Fibroblast of skin of right biceps (primary cell): Measurements from ENCODE around the gene EMC9.

Experiments
- DNase-seq: peaks from one replicate; pipeline ENCODE4 v3.0.0-alpha.2; 2013

EMC9 gene, protein sequence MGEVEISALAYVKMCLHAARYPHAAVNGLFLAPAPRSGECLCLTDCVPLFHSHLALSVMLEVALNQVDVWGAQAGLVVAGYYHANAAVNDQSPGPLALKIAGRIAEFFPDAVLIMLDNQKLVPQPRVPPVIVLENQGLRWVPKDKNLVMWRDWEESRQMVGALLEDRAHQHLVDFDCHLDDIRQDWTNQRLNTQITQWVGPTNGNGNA

DNA sequence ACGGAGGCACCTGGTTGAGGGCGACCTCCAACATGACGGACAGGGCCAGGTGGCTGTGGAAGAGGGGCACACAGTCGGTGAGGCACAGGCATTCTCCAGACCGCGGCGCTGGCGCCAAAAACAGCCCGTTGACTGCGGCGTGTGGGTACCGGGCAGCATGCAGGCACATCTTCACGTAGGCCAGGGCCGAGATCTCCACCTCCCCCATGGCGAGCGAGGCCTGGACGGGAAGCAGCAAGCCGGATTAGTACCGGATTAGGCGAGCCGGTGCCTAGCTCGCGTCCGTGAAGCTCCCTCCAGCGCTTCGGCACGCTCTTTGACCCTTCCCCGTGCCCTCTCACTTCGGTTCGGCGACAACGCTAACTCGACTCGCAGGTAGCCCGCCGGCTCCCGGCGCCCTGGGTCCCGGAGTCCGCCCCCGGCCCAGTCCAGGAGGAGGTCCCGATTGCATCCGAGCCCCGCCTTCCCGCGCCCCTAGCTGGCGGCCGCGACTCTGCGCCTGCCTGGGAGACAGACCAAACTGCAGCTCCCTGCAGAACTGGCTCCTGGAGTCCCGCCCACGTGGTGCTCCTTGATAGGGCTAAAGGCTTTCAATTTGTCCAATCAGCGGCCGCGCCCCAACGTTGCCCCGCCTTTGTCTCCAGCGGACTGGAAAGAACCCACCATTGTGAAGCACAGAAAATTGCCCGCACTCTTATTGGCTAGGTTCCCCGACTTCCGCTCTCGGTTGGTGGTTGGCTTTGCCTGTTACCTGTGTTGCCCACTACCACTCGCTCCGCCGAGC, at the start of gene EMC9:
Gene EMC9, minus strand, starts transcription at position 495 of the 784 bp plus-strand sequence. Its CDS starts 287 bp downstream, at position 208.
- peak; percentile 100 for DNase-seq

DNA sequence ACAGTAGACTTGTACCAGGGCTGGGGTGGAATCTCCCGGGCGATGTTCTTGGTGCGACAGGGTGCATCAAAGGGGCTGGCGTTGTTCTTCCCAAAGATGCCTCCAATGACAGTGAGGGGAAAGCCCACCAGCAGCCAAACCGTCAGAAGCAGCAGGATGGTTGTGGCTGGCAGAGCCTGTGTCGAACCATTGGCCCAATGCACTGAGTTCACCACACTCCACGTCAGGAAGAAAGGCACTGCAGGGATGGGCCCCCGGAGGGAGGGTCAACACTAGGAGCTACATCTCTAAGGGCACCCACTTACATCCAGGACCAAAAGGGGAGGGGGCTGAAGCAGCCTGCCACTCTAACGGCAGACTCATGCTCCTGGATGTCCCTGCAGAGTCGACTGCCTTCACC, 49.0 kb upstream of the EMC9 start:
- DNase-seq, result no peak

DNA sequence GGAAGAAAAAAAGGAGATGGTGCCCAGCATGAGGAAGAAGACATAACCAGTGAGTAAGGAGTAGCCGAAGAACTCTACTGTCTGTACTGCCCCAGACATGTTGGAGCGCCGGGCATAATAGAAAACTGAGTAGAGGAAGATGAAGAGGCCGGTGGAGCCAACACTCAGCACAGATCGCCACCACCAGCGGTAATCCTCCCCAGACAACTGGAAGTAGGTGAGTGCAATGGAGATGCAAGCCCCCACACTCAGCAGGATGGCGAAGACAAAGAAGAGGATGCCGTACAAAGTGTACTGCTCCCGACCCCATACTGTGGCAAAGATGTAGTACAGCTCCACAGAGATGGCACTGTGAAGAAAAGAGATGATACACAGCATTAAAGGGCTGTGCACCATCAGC, 48.1 kb upstream of the EMC9 start:
- no peak for DNase-seq

DNA sequence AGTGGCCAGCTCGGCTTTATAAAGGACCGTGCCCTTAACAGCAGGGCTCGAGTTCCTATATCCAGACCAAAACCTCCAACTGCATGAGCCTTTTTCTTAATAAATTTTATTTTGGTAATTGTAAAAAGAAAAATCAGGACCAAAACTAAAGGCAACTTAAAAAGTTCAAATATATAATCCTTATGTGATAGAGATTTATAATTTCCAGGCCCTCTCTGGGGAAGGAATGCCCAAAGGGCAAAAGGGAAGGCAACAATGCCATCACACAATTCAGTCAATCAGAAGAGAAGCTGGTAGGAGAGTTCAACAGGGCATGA, 47.6 kb upstream of the EMC9 start:
- no peak for DNase-seq

DNA sequence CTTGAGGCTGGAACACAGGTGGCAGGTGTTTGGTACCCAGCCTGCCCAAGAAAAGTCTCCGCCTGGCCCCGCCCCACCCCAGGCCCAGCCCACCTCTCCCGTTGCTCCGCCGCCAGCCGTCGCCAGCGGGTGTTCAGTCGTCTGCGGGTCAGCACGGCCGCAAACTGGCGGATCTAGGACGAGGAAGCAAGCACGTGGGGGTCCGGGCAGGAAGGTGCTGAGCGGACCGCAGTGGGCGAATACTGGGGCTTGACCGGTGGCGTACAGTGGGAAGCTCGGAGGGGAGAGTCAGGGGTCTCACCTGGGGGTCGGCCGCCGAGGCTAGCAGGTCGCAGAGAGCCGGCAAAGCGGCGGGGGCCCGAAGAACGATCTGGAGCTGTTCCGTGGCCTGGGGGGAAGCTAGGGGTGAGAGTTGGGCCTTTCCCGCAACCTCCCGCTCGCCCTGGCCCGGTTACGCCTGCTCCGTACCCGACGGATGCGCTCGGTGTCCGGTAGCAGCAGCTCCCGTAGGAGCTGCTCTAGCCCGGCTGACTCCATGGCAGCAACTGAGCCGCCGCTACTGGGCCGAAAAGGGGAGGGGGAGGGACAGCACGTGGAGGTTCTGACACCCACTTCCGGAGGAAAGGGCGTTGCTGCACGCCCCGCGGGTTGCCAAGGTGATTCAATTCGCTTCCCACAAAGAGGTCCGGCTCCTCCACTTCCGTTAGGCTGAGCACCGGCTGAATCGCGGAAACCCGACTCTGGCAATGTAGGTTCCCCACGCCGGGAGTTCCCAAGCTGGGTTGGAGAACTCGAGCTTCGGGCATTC, 47.1 kb upstream of the EMC9 start, which contains the start of gene IPO4:
Gene IPO4, minus strand, starts transcription at position 566 of the 808 bp plus-strand sequence. Its CDS starts 29 bp downstream, at position 537.
- peak; percentile 98 for DNase-seq

DNA sequence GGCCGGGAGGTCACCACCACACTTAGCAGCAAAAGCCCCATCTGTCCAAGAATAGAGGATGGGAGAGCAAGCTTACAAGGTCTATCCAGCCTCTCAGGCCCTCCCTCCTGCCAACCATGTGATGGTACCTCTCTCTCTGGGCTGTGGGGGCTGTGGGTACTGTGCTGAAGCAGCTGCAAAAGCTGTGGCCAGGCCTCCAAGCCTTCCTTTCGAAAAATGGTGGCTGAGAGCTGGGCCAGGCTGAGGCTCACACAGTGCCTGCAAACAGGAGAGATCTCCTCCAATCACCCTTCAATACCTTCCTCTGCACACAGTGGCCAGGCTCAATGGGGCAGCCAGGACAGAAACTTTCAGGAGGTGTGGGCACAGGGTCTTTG, 46.1 kb upstream of the EMC9 start:
- no peak for DNase-seq

DNA sequence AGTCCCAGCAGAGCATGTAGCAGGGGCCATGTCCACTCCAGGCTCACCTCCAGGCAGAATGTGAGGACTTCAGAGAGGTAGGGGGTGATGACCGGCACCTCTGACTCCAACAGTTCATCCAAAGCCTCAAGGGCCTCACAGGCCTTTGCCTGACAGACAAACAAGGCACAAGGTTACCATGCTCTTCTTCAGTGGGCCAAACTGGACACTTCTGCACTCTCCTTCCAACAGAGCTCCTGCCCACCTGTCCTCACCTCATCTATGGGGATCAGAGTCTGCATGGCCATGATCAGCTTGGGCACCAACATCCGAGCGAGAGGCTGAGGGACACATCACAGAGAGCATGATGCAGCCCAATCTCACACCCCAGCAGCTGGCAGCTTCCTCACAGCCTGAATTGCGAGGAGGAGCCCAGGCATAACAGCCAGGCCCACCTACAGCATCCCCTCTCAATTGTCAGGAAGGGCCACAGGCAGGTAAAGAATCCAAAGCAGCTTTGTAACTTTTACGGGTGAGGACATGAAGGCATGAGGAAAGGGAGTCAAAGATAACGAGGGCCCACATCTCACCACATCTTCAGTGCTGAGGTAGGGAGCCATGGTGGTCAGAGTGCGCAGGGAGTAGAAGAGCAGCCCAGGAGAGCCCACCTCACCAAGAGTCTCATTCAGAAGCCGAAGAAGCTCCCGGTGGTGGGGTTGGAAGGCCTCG, 45.6 kb upstream of the EMC9 start:
- DNase-seq, result no peak

DNA sequence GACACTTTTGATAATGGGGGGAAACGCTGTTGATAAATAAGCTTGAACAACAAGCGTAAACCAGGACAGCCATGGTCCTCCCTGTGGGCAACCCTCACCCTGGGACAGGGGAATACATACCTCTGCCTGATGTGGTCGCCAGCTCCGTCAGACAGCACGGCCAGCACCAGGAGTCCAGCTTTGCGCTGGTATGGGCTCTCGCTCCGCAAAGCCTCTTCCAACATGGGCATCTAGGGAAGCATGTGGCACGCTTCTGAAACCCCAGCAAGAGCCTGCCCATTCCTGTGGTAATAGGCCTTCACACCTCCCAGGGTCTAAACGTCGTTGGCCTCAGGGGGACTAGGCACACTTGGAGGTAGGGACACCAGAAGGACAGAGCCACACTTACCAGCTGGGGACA, 44.4 kb upstream of the EMC9 start:
- DNase-seq, result no peak

DNA sequence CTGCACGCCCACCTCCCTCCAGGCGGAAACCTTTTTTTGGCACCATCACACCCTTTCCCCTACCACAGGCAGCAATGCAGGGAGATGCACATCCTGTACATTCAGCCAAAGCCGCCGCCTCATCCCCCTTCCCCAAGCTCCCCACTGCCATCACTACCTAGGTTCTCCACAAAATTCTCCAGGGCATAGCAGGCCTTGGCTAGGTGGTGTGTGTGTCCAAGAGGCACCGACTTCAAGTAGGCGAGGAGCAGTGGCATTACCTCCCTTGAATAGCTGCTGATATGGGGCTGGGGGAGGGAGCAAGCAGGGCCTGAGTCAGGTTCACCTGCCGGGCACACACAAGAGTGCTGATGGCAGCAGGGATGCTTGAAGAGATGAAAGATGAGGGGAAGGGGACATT, 43.6 kb upstream of the EMC9 start:
- no peak for DNase-seq

DNA sequence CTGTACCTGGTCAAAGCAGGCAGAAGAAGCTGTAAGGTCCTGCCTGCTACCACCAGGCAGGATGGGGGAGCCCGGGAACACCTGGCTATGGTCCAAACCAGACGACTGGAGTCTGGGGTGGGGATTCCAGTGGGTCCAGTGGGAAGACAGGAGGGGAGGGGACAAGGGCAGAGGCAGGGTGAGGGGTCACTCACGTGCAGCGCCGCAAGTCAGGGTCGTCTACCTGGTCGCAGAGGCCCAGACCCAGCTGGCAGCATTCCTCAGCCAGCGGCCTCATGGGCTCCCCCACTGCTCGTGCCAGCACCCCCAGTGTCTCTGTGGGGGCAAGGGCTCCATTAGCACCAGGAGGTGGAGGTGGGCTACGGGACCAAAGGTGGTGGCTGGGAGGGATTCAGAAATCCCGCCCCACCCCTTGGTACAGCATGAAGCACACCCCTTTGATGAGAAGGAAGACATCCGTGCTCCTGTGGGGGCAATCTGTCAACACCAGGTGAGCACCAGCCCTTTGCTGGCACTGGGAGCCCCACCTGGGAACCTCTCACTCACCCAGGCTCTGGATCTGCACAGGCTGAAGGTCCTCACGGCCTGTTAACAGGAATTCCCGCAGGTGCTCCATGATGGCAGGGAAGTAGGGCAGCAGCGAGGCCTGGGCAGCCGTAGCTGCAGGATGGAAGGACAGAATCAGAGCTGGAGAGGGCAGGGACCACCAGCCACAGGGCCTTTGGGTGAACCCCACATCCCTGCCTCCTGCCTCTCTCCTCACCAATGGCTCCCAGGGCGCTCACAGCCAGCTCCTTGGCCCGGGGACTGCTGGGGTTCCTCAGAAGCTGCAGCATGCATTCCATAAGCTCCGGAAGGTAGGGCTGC, 42.9 kb upstream of the EMC9 start:
- DNase-seq, result no peak

DNA sequence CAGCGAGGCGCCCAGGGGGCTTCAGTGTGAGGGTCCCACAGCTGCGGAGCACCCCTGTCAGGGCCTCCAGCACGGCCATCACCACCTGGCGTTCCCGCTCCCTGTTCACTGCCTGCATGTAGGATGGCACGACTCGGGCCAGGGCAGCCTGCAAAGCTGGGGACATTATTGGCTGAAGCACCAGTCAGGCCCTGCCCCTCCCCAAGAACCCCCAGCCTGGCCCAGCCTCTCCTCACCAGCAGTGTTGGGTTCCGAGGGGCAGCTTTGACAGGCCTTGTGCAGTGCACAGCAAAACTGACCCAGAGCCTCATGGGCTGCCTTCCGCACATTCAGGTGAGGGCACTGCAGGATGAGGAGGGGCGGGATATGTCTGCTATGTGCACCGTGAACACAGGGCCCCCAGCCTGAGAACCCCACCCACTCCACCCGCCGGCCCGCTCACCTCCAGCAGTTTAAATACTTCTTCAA, 41.7 kb upstream of the EMC9 start:
- no peak for DNase-seq

DNA sequence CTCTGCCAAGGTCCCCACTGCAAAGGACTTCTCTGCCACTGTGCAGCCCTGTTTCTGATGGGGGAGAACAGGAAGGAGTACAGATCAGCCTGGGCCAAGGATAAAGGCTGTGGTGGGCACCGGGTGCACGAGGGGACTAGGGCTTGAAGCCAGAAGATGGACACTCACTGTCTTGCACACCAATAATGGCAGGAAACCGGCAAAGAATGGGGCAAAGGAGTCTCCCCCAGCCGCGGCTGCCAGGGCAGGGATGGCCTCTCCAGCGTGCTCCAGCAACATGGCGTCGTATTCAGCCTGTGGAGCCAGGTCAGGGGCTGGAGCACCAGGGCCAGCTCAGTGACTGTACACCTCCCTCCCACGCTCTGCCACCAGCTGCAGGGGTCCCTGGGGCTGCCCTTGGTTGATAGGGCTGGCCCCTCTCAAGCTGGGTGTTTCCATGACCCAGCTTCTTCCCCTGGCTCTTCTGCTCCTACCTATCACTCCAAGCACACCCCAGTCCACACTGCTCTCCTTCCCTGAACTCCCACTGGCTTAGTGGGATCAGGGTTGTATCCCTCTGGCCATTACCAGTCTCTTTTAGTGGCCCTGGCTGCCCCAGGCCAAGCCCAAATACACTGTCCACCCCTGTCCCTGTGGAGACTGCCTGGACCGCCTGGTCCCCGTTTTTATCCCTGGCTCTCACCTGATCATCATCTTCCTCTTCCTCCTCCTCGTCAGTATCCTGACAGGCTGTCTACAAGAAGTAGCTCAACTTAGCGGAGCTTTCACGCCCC, 40.9 kb upstream of the EMC9 start:
- no peak for DNase-seq

DNA sequence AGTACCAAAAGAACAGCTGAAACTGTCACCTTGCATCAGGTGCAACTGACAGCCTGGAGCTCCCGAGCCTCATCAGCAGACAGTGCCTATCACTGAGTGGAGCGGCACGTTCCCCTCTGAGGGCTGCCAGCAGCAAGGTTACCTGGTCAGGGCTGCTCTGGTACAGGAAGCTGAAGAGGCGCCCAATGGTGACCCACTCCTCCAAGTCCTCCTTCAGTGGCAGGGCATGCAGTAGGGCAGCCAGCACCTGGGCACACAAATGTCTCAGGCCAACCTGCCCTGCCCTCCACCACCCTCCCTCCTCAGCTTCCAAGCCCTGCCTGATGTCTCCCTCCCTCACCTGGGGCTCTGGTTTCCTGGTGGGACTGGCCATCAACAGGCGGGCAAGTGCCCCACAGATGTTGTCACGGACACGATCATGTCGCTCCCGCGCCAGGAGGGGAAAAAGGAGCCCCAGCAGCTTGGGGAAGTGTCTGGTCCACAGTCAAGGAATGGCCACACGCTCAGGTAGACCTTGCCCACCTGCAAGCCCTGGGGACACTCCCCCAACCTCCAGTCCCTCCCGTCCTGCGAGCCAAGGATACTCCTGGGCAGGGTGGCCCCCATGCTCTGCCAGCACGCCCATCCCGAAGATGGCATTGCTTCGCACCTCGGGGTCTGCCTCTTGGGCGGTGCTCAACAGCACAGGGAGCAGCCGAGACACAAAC, 40.1 kb upstream of the EMC9 start:
- no peak for DNase-seq

DNA sequence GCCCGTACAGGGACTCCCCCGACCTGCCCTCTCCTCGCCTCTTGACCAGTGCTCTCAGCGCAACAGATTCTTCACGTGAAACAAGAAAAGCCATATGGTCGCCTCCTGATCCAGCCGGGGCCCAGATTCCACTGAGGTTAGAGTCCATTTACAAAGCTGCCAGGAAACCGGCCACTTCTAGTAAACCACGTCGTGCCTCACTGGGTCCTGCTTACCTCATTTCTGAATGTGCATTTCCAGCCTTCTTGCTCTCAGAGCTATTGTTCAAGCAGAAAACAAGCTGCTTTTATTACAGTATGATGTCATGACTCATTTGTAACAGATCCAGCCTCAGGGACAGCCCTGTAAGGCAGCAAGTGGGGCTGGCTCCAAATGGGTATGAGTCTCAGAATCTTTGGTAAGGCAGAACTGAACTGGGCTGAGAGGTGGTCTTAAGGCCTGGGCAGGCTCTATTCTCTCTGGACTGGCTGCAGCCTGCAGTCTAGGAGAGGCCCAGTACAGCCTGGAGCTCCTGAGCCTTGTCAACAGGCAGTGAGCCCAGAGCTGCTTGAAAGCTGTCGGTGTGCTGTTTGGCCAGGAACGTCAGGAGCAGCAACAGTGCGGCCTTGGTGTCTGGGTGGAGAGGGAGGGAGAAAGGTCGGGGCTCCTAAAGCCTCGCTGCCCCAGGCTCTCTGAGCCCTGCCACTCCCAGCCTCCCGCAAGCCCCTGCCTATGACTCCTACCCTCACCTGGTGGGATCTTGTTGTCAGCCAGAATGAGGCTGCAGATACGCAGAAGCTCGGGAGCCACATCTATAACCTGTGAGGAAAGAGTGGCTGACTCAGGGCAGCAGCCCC, 38.8 kb upstream of the EMC9 start:
- peak; percentile 53 for DNase-seq

DNA sequence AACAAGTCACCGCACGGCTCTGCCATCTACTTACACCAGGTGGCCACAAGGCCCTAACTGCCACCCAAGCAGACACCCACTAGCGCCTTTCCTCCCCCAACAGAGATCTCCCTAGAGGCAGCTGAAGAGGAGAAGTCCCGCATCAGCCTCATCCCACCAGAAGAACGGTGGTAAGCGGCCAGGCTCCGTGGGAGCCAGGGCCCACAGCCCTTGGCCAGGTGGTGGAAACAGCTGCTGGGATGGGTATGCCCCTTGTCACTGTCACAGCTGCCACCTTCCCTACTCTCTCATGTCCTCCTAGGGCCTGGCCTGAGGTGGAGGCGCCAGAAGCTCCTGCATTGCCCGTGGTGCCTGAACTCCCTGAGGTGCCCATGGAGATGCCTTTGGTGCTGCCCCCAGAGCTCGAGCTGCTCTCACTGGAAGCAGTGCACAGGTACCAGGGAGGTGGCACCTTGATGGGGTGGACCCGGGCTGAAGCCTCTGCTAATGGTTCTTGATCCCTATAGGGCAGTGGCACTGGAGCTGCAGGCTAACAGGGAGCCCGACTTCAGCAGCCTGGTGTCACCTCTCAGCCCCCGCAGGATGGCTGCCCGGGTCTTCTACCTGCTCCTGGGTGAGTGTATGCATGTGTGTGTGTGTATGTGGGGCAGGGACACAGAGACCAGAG, 38.0 kb upstream of the EMC9 start:
- no peak for DNase-seq

DNA sequence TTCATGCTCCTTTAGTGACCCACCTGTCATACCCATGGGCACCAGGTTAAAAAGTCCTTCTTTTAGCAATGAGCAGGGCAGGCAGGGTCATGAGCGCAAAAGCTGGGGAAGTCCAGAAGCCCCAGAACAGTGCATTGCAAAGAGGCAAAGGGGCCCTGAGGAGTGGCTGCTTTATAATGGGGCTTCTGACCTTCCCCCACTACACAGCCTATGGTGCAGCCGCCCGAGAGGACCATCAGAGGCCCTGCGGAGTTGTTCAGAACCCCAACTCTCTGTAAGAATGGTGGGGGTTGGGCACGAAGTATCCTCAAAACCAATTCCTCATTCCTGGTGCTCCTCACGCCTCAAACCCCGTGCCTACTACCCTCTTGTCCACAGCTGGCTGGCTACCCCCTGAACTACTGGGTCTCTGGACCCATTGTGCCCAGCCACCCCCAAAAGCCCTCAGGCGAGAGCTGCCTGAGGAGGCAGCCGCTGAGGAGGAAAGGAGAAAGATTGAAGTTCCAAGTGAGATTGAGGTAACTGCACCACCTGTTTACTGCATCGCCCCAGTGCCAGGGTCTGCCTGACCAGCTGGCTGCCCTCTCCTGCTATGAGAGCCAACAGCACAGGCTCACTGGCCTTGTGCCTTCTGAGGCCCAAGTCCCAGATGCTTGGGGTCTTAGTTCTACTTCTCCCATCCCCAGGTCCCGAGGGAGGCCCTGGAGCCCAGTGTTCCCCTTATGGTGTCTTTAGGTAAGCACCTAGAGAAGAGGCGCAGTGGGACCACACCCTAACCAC, 37.2 kb upstream of the EMC9 start:
- DNase-seq, result no peak

DNA sequence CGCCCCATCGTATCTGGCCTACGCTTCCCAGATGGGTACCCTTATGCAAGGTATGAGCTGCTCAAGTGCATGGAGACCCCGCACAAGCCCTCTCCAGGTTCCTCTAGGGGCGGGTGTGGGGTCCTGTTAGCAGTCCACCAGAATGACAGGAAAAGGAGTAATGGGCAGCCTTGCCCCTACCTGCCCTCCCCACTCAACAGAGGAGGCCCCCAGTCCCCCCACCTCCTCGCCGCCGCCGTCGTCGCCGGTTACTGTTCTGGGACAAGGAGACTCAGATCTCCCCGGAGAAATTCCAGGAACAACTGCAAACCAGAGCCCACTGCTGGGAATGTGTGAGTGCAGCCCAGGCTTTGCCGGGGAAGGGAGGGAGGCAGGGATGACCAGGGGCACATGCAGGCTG, 36.5 kb upstream of the EMC9 start:
- no peak for DNase-seq
